H1 (cell line): ENCODE data around the gene TSHZ2. TPM values are rescaled to one million over a fixed set of nuclear protein-coding genes. Genes with fewer than 3 reads are reported as not detected.

ENCODE experiments used
- CTCF ChIA-PET: fragments of 300-600 bp; sonication (Branson Sonifier 250); formaldehyde crosslinking; loops from one replicate; lab custom pipeline; 2021; ENCODE audit not compliant: partially characterized antibody; lab: Charles Lee
- POLR2A ChIA-PET: fragments of 300-600 bp; sonication (Branson Sonifier 250); formaldehyde crosslinking; loops from one replicate; lab custom pipeline; 2021; ENCODE audit warnings: inconsistent platforms; ENCODE audit not compliant: partially characterized antibody; lab: Charles Lee
- DNase-seq, 2 experiments: peaks; one replicate each; pipeline versions ENCODE4 v3.0.0 to v3.0.0-alpha.2; 2010 to 2022; ENCODE audit warnings: low spot score in 2 of 2, low read depth in 1 of 2, mixed read lengths in 1 of 2
- FAIRE-seq: peaks from 2 replicates; lab custom pipeline; 2011; peaks lifted over from hg19 to GRCh38; lab: Jason Lieb, UNC
- H2AFZ ChIP-seq: 2 replicates; pipeline ENCODE4 v1.8.1; 2012; ENCODE audit warnings: low read length, inconsistent platforms
- H2AK5ac ChIP-seq: 2 replicates; pipeline ENCODE4 v1.6.1; 2013; ENCODE audit warnings: low read depth, low read length
- H2BK120ac ChIP-seq: replicated peaks from 2 replicates; pipeline ENCODE3; 2013; ENCODE audit warnings: low read depth, low read length, inconsistent platforms
- H2BK12ac ChIP-seq: 2 replicates; pipeline ENCODE4 v1.6.1; 2013; ENCODE audit warnings: low read depth, low read length
- H2BK15ac ChIP-seq: 2 replicates; pipeline ENCODE4 v1.6.1; 2013; ENCODE audit warnings: low read length
- H2BK20ac ChIP-seq: 2 replicates; pipeline ENCODE4 v1.6.1; 2013; ENCODE audit warnings: low read length
- H2BK5ac ChIP-seq: 2 replicates; pipeline ENCODE4 v1.6.1; 2013; ENCODE audit warnings: low read depth, low read length
- H3K14ac ChIP-seq: 2 replicates; pipeline ENCODE4 v1.6.1; 2013; ENCODE audit warnings: inconsistent platforms; ENCODE audit not compliant: insufficient read length
- H3K18ac ChIP-seq: 2 replicates; pipeline ENCODE4 v1.6.1; 2013; ENCODE audit warnings: low read length; ENCODE audit errors: extremely low read depth
- H3K23ac ChIP-seq: 2 replicates; pipeline ENCODE4 v1.6.1; 2013; ENCODE audit warnings: inconsistent platforms; ENCODE audit not compliant: insufficient read length
- H3K23me2 ChIP-seq: 2 replicates; pipeline ENCODE4 v1.6.1; 2013; ENCODE audit warnings: low read depth, low read length
- H3K27ac ChIP-seq: 2 replicates; pipeline ENCODE4 v1.6.1; 2011; ENCODE audit warnings: low read depth, low read length, inconsistent platforms
- H3K27me3 ChIP-seq, 4 experiments: replicated peaks in 1 of 4; 1 replicate in 1 of 4; 2 replicates in 3 of 4; pipeline versions ENCODE4 v1.6.1 to v1.8.1; 2011 to 2013; ENCODE audit warnings: low read length in 3 of 4, mild to moderate bottlenecking in 3 of 4, inconsistent platforms in 2 of 4, mixed read lengths in 2 of 4, moderate library complexity in 1 of 4; ENCODE audit not compliant: control insufficient read depth in 3 of 4, insufficient read depth in 3 of 4; ENCODE audit errors: extremely low read depth in 1 of 4
- H3K36me3 ChIP-seq, 4 experiments: 2 replicates each; pipeline versions ENCODE4 v1.6.1 to v1.8.1; 2011 to 2013; ENCODE audit warnings: mild to moderate bottlenecking in 4 of 4, low read length in 3 of 4, moderate library complexity in 2 of 4, control low read depth in 1 of 4, inconsistent platforms in 1 of 4; ENCODE audit not compliant: insufficient read depth in 4 of 4, control insufficient read depth in 2 of 4
- H3K4ac ChIP-seq: replicated peaks from 2 replicates; pipeline ENCODE3; 2013; ENCODE audit warnings: low read length, low read depth, mixed read lengths, inconsistent platforms; ENCODE audit not compliant: insufficient read length
- H3K4me1 ChIP-seq, 4 experiments: replicated peaks in 1 of 4; 1 replicate in 1 of 4; 2 replicates in 3 of 4; pipeline versions ENCODE4 v1.6.1 to v1.8.1; 2011 to 2013; ENCODE audit warnings: low read length in 3 of 4, inconsistent platforms in 2 of 4, mixed read lengths in 1 of 4; ENCODE audit not compliant: insufficient read depth in 4 of 4, control insufficient read depth in 3 of 4
- H3K4me2 ChIP-seq, 2 experiments: 2 replicates each; pipeline versions ENCODE4 v1.6.1 to v1.8.1; 2011 to 2013; ENCODE audit warnings: low read depth in 2 of 2, low read length in 2 of 2, control low read depth in 1 of 2, inconsistent platforms in 1 of 2, mild to moderate bottlenecking in 1 of 2; ENCODE audit not compliant: insufficient read depth in 1 of 2
- H3K4me3 ChIP-seq, 4 experiments: fragments of 200-600, 300-600 bp in 1 of 4; sonication (generic), shearing (Covaris generic), sonication (Bioruptor Twin) in 1 of 4; 2 replicates each; pipeline versions ENCODE4 v1.5.1 to v1.8.1; 2011 to 2016; ENCODE audit warnings: low read length in 4 of 4, low read depth in 3 of 4, control low read depth in 2 of 4, inconsistent platforms in 2 of 4, mild to moderate bottlenecking in 2 of 4, mixed read lengths in 1 of 4, moderate library complexity in 1 of 4; ENCODE audit not compliant: insufficient read depth in 2 of 4; ENCODE audit errors: extremely low read depth in 1 of 4
- H3K56ac ChIP-seq: replicated peaks from 2 replicates; pipeline ENCODE3; 2013; ENCODE audit warnings: low read depth, mild to moderate bottlenecking, mixed read lengths, low read length, inconsistent platforms; ENCODE audit not compliant: insufficient read length
- H3K79me1 ChIP-seq: 2 replicates; pipeline ENCODE4 v1.6.1; 2013; ENCODE audit warnings: low read depth, low read length, control low read depth
- H3K79me2 ChIP-seq, 2 experiments: 2 replicates each; pipeline versions ENCODE4 v1.6.1 to v1.8.1; 2012 to 2013; ENCODE audit warnings: low read length in 2 of 2, mild to moderate bottlenecking in 2 of 2, inconsistent platforms in 1 of 2; ENCODE audit not compliant: insufficient read depth in 2 of 2, control insufficient read depth in 1 of 2
- H3K9ac ChIP-seq, 4 experiments: replicated peaks in 1 of 4; 1 replicate in 1 of 4; 2 replicates in 3 of 4; pipeline versions ENCODE4 v1.6.1 to v1.8.1; 2011 to 2013; ENCODE audit warnings: low read depth in 3 of 4, low read length in 3 of 4, control low read depth in 2 of 4, mild to moderate bottlenecking in 2 of 4, moderate library complexity in 2 of 4, inconsistent platforms in 1 of 4; ENCODE audit errors: extremely low read depth in 1 of 4
- H3K9me3 ChIP-seq, 2 experiments: 2 replicates each; pipeline versions ENCODE4 v1.6.1 to v1.8.1; 2012 to 2013; ENCODE audit warnings: mild to moderate bottlenecking in 2 of 2, moderate library complexity in 2 of 2, control low read depth in 1 of 2, inconsistent platforms in 1 of 2, low read depth in 1 of 2, low read length in 1 of 2, mixed read lengths in 1 of 2; ENCODE audit not compliant: insufficient read depth in 2 of 2
- H4K20me1 ChIP-seq, 2 experiments: replicated peaks in 1 of 2; 2 replicates each; pipeline versions ENCODE3 to v1.8.1; 2011 to 2013; ENCODE audit warnings: inconsistent platforms in 2 of 2, low read length in 2 of 2, mild to moderate bottlenecking in 1 of 2; ENCODE audit not compliant: insufficient read depth in 2 of 2, control insufficient read depth in 1 of 2
- H4K5ac ChIP-seq: 2 replicates; pipeline ENCODE4 v1.6.1; 2013; ENCODE audit warnings: low read length, low read depth, mixed read lengths, inconsistent platforms; ENCODE audit not compliant: insufficient read length
- H4K8ac ChIP-seq: 2 replicates; pipeline ENCODE4 v1.8.0; 2013; ENCODE audit warnings: mild to moderate bottlenecking, moderate library complexity, low read length, inconsistent platforms; ENCODE audit not compliant: insufficient read depth; ENCODE audit errors: extremely low read depth
- H4K91ac ChIP-seq: replicated peaks from 2 replicates; pipeline ENCODE3; 2013; ENCODE audit warnings: low read length, mixed read lengths, inconsistent platforms; ENCODE audit not compliant: insufficient read length
- BCL11A ChIP-seq, 2 experiments: IDR thresholded peaks; one replicate each; pipeline ENCODE4 v1.6.1; 2011; ENCODE audit warnings: low read depth in 2 of 2, low read length in 2 of 2, mild to moderate bottlenecking in 2 of 2
- HDAC2 ChIP-seq, 2 experiments: fragments of 300-600 bp in 1 of 2; sonication (generic) in 1 of 2; IDR thresholded peaks; 2 replicates each; pipeline ENCODE4 v1.6.1; 2011 to 2012; ENCODE audit warnings: low read depth in 2 of 2, low read length in 2 of 2, mild to moderate bottlenecking in 2 of 2, moderate library complexity in 2 of 2, borderline replicate concordance in 1 of 2, inconsistent platforms in 1 of 2
- SIN3A ChIP-seq, 2 experiments: IDR thresholded peaks in 1 of 2; conservative IDR thresholded peaks in 1 of 2; 2 replicates each; pipeline ENCODE4 v1.6.1; 2011 to 2012; ENCODE audit warnings: low read length in 2 of 2, improper control_type of control experiment in 1 of 2, low read depth in 1 of 2, mild to moderate bottlenecking in 1 of 2
- SP2 ChIP-seq: IDR thresholded peaks from 2 replicates; pipeline ENCODE4 v1.6.1; 2012; ENCODE audit warnings: mild to moderate bottlenecking, low read length, inconsistent platforms
- TBP ChIP-seq: IDR thresholded peaks from 2 replicates; pipeline ENCODE4 v1.6.1; 2011; ENCODE audit warnings: low read depth, low read length, improper control_type of control experiment
- WGBS, 2 experiments: shearing (Covaris generic) in 1 of 2; methylation state at CpG; one replicate each; pipeline versions ENCODE4 v1.1.6 to v1.1.7; 2013 to 2015; ENCODE audit warnings: low lambda C conversion rate in 2 of 2, mixed read lengths in 2 of 2, inconsistent platforms in 1 of 2, low coverage in 1 of 2, missing lambda C conversion rate in 1 of 2; ENCODE audit not compliant: insufficient replicate concordance in 2 of 2, insufficient coverage in 1 of 2, insufficient read length in 1 of 2; ENCODE audit errors: extremely low coverage in 1 of 2, missing lambda C conversion rate in 1 of 2; 5-methylcytosine and 5-hydroxymethylcytosine counted together
- polyA plus RNA-seq, 7 experiments: library from polyadenylated mRNA; depleted of rRNA in 3 of 7; stranded (reverse) in 5 of 7; unstranded in 2 of 7; fragments of >200 nt in 5 of 7; fragments of 200-250 nt in 2 of 7; gene quantifications; 1 replicate in 5 of 7; 2 replicates in 1 of 7; 4 replicates in 1 of 7; pipeline versions ENCODE4 v1.2.1 to v1.2.3, GENCODE V29; 2011 to 2013; ENCODE audit warnings: missing spikeins in 2 of 7, mixed read lengths in 2 of 7
- total RNA-seq: library from RNA; stranded (reverse); fragmentation: NEBNext Ultra II Directional; extraction: Animal tissue kit (Norgen Biotek cat#: 25700); gene quantifications from 2 replicates; pipeline ENCODE4 v1.2.1, GENCODE V29; 2021

Gene TSHZ2
- total and polyA plus RNA-seq, 2 of the 8 experiments (the other 6 are each of a cell fraction or from before 2014, with no cell fraction given): 0.14 to 0.30 TPM

GRCh38 chr20:53021934-53022333, 49.8 kb downstream of the TSHZ2 start:
- FAIRE-seq (no peak), DNase-seq (no peak)
- no peak overlapping the region for H3K14ac ChIP-seq
- no peaks in the 10 kb centered on the region for H3K4me1 ChIP-seq
- H2BK15ac ChIP-seq: no peak overlapping the region
- no peak overlapping the region for H4K5ac ChIP-seq
- 97% methylated on average over 3 of the region's 3 CpGs; no CpG with 5 or more reads in 1 of the 2 experiments for WGBS, 2 experiments
- no peak overlapping the region for H3K4ac ChIP-seq
- no peak overlapping the region for H3K27ac ChIP-seq
- H3K79me1 ChIP-seq: no peaks in the 10 kb centered on the region
- H2BK12ac ChIP-seq: no peak overlapping the region
- no peaks in the 10 kb centered on the region for H4K20me1 ChIP-seq
- H3K4me3 ChIP-seq: no peak overlapping the region
- no peak overlapping the region for H3K56ac ChIP-seq
- H2AFZ ChIP-seq: no peak overlapping the region
- H3K23ac ChIP-seq: no peak overlapping the region
- H3K9ac ChIP-seq: no peak overlapping the region
- ChIA-PET CTCF (interaction anchor here (1.1 kb wide), 1 partner anchor 17 kb away, joined by 3 read pairs; no protein-coding TSS in a partner anchor), POLR2A (no interaction called here)
- no peak overlapping the region for H2BK5ac ChIP-seq
- H3K18ac ChIP-seq: no peak overlapping the region
- no peak overlapping the region for H2AK5ac ChIP-seq
- H3K27me3 ChIP-seq: no peaks in the 10 kb centered on the region
- no peak overlapping the region for H4K91ac ChIP-seq
- H4K8ac ChIP-seq: no peak overlapping the region
- no peak overlapping the region for H2BK20ac ChIP-seq
- TF ChIP-seq HDAC2 (IDR thresholded peaks at IDR 0.05; ENCODE audit: borderline replicate concordance in 1 of 2, low read depth in 2 of 2, low read length in 2 of 2) (no peak), BCL11A (IDR thresholded peaks at IDR 0.05; ENCODE audit: low read depth in 2 of 2, low read length in 2 of 2) (no peak), TBP (no peak), SIN3A (conservative IDR thresholded peaks at IDR 0.05 in 1 of 2, IDR thresholded peaks at IDR 0.05 in 1 of 2; ENCODE audit: low read depth in 1 of 2, low read length in 2 of 2) (no peak), SP2 (no peak)
- no peaks in the 10 kb centered on the region for H3K36me3 ChIP-seq
- no peaks in the 10 kb centered on the region for H3K79me2 ChIP-seq
- H2BK120ac ChIP-seq: no peak overlapping the region
- no peaks in the 10 kb centered on the region; a peak in 1 of 4 replicates for H3K9me3 ChIP-seq
- H3K23me2 ChIP-seq: no peaks in the 10 kb centered on the region
- no peak overlapping the region for H3K4me2 ChIP-seq
